Measurements from ENCODE around the gene ARSA.

DNA sequence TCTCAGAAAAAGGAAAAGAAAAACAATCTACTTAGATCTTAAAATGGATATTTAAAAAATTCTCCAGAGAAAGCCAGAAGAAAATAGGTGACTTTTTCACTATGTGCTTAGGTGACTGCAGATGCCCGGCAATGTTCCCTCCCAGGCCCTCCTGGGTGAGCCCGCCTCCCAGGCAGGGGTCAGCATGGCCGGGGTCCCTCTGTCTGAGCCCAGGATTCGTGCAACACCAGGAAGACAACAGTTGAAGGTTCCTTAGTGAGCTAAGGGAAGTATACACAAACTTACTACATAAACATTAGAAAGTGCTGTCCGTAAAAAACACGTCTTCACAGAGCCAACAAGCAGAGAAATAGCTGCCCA lies 15.8 kb downstream of the ARSA start:
- TF ChIP-seq POLR2A (IDR thresholded peaks at IDR 0.05) (no peak), POLR2AphosphoS5 (IDR thresholded peaks at IDR 0.05) (no peak)
- TF ChIP-seq, protein P1, sequence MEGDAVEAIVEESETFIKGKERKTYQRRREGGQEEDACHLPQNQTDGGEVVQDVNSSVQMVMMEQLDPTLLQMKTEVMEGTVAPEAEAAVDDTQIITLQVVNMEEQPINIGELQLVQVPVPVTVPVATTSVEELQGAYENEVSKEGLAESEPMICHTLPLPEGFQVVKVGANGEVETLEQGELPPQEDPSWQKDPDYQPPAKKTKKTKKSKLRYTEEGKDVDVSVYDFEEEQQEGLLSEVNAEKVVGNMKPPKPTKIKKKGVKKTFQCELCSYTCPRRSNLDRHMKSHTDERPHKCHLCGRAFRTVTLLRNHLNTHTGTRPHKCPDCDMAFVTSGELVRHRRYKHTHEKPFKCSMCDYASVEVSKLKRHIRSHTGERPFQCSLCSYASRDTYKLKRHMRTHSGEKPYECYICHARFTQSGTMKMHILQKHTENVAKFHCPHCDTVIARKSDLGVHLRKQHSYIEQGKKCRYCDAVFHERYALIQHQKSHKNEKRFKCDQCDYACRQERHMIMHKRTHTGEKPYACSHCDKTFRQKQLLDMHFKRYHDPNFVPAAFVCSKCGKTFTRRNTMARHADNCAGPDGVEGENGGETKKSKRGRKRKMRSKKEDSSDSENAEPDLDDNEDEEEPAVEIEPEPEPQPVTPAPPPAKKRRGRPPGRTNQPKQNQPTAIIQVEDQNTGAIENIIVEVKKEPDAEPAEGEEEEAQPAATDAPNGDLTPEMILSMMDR (IDR thresholded peaks at IDR 0.05) = no peak

Measured in sigmoid colon (tissue), 4 donors.